Duodenal mucosa (tissue), 2 donors: ENCODE results near the gene ZGRF1.
"Not testable (repeated sequence)": the region's sequence is repeated elsewhere in the genome, so short reads cannot be mapped to it uniquely, and the experiment has no call there.

Experiments
- H3K27ac ChIP-seq: one replicate; pipeline ENCODE4 v1.7.0; 2013; ENCODE audit warnings: low read depth, low read length
- H3K27me3 ChIP-seq, 2 donors: one replicate each; pipeline ENCODE4 v1.7.0; 2013; ENCODE audit warnings: low read length in 2 of 2, control low read depth in 1 of 2; ENCODE audit not compliant: insufficient read depth in 2 of 2, control insufficient read depth in 1 of 2
- H3K36me3 ChIP-seq, 2 donors: one replicate each; pipeline ENCODE4 v1.7.0; 2013; ENCODE audit warnings: low read length in 2 of 2, control low read depth in 1 of 2; ENCODE audit not compliant: insufficient read depth in 2 of 2, control insufficient read depth in 1 of 2
- H3K4me1 ChIP-seq, 2 donors: one replicate each; pipeline ENCODE4 v1.7.0; 2013; ENCODE audit warnings: low read length in 2 of 2, control low read depth in 1 of 2; ENCODE audit not compliant: insufficient read depth in 2 of 2, control insufficient read depth in 1 of 2
- H3K4me3 ChIP-seq, 2 donors: one replicate each; pipeline ENCODE4 v1.7.0; 2013; ENCODE audit warnings: low read length in 2 of 2, low read depth in 1 of 2
- H3K9ac ChIP-seq, 2 donors: one replicate each; pipeline ENCODE4 v1.7.0; 2013; ENCODE audit warnings: low read length in 2 of 2, low read depth in 1 of 2
- H3K9me3 ChIP-seq, 2 donors: one replicate each; pipeline ENCODE4 v1.7.0; 2013; ENCODE audit warnings: low read length in 2 of 2, control low read depth in 1 of 2; ENCODE audit not compliant: control insufficient read depth in 1 of 2

The ZGRF1 gene

DNA sequence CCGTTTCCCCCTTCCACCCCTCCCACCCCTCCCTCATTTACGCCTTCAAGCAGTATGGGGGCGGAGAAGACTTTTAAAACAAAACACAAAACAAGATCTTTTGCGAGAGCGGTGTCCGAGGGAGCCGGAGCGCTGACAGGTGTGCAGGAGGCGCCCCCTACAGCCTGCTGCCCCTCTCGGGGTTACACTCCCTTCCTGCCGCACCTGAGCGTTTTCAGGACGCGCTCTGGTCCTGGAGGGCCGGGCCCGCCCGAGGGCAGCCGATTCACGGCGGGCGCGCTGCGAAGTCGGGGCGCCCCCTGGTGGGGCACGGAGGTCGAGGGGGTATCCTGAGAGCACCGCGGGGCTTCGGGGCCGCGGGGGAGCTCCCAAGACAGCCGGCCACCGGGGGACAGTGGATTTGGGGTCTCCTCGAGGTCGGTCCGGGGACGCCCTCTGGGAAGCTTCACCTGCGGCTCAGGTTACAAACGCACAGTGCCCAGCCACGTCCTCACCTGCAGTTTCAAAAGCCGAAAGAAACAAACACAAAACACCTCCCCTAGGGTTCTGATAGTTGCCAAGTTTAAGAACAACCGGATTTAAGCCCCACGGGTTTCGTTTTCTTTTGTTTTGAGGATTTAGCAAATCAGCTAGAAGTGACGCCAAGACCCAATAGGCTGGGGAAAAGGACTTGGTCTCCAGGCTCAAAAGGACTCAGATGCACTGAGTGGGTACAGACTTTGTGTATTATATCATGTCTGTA, 112.8 kb downstream of the ZGRF1 start:
- Histone ChIP-seq H3K27ac (no peak overlapping the region), H3K27me3 (peaks cover 52 to 59% of the 10 kb centered on the region in 2 donors), H3K9me3 (no peaks in the 10 kb centered on the region), H3K4me3 (peak overlapping the region; percentile 57 to 58), H3K36me3 (no peaks in the 10 kb centered on the region), H3K9ac (no peak overlapping the region), H3K4me1 (peaks cover 12 to 16% of the 10 kb centered on the region in 2 donors)

DNA sequence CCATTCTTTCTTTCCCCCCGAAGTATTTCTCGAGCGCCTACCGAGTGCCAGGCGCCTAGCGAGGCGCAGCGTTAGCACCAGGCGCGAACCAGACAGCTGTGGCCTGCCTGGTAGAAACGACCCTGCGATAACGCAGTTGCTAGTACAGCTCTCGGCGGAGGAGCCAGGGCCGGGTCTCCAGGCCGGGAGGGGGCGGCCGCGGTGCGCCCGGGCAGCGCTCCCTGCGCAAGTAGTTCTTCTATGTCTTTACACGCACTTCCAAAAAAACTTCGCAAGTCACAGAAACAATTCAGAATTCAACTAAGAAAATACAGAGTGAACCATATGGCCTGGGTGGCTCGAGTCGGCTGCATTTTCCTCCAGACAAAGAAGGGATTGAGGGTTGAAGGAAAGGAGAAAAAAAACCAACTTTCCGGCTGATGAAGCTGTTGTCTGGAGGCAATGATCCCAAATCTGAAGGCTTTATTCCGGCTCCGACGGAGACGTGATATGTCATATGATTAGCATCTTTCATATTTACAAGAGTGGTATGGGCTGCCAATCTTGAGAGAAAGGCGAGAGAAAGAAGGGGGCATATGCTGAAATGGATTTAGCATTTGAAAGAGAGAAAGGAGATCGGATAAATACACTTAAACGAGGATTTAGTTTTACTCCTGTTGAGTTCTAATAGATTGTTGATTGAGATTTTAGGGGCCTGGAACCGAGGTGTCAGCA, 113.5 kb downstream of the ZGRF1 start:
- Histone ChIP-seq H3K9me3 (no peaks in the 10 kb centered on the region), H3K4me3 (peak overlapping the region; percentile 57 to 58), H3K27ac (no peak overlapping the region), H3K4me1 (peaks cover 12 to 16% of the 10 kb centered on the region in 2 donors), H3K9ac (no peak overlapping the region), H3K36me3 (no peaks in the 10 kb centered on the region), H3K27me3 (peaks cover 59 to 67% of the 10 kb centered on the region in 2 donors)

DNA sequence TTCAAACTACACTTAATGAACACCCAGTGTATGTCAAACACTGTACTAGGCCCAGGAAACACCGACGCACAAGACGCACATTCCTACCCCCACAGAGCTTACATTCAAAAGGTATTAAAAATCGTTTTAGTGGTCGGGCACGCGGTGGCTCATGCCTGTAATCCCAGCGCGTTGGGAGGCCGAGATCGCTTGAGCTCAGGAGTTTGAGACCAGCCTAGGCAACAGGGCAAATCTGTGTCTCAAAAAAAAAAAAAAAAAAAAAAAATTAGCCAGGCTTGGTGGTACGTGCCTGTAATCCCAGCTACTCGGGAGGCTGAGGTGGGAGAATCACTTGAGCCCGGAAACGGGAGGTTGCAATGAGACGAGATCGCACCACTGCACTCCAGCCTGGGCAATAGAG, 114.3 kb downstream of the ZGRF1 start:
- not testable (repeated sequence) for H3K9ac ChIP-seq, H3K36me3 ChIP-seq, H3K27ac ChIP-seq, H3K4me3 ChIP-seq, H3K9me3 ChIP-seq
- H3K4me1 ChIP-seq = peaks cover 12 to 20% of the 10 kb centered on the region in 2 donors
- peaks cover 64 to 74% of the 10 kb centered on the region in 2 donors for H3K27me3 ChIP-seq

DNA sequence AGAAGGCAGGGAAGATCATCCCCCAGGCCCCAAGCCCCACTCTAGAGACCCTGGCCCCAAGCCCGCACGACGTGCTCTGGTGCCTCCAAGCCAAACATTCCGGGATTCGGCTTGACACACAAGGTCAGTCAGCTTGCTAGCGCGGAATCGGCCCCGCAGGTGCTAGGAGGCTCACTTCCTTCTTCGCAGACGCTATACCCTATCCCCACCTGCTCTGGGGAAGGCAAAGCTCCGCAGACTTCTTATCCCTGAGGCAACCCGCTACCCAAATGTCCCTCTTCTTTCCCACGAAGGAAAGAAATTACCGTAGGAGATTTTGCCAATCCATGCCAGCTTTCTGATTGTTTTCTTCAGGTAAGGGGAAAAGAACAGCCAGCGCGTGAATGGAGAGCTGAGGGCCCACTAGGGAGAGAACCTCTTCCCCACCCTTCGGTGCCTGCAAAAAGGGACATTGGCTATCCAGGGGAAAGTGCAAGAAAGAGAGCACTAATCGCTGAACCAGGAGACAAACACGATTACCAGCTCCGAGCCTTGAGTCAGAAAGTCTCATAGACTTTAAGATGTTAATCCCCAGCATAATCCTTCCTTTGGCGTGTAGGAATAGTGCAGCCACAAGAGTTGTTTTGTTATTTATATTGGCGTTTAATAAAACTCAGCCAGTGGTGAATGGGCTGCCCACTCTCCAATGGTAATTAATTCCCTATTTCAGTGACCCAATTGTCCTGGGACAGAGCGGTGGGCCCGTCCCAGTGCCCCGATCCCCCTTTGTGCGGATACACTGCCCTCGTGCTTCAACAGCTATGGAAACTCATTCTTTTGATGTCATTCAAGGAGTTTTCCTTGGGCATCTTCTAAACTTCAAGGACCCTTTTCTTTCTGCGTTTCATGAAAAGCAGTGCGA, 115.3 kb downstream of the ZGRF1 start:
- peaks cover 74 to 83% of the 10 kb centered on the region in 2 donors for H3K27me3 ChIP-seq

DNA sequence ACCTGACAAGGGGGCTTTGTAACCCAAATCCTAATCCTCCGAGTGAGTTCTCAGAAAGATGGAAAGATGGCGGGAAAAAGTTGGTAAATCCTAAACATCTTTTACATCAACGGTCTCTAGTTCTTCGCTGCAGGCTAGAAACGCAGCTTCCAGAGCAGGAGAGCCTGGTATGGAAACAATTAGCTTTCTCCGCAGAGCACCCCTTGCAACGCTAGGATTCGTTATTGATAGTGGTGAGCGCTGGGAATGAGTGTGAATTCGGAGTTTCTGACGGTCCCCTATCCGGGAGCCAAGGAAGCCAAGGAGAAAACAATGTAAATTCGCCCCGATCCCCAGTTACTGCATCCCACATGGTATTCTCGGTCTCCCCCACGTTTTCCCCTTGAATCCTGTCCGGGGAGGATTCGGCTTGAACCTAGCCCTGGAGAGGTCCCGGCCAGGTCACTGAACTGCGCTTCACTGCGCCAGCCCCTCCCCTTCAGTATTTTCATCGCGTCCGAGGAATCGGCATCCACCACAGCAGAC, 116.0 kb downstream of the ZGRF1 start:
- no peak overlapping the region for H3K9ac ChIP-seq
- no peak overlapping the region for H3K4me3 ChIP-seq
- H3K27ac ChIP-seq = no peak overlapping the region
- H3K27me3 ChIP-seq = peaks cover 79 to 85% of the 10 kb centered on the region in 2 donors
- peaks cover 24 to 29% of the 10 kb centered on the region in 2 donors for H3K4me1 ChIP-seq
- H3K9me3 ChIP-seq = no peaks in the 10 kb centered on the region
- no peaks in the 10 kb centered on the region for H3K36me3 ChIP-seq

More for the DNA sequence above, 115.3 kb downstream of the ZGRF1 start:
- Histone ChIP-seq H3K27ac (no peak overlapping the region), H3K9ac (no peak overlapping the region), H3K4me1 (peaks cover 20 to 29% of the 10 kb centered on the region in 2 donors), H3K4me3 (no peak overlapping the region), H3K36me3 (no peaks in the 10 kb centered on the region), H3K9me3 (no peaks in the 10 kb centered on the region)

DNA sequence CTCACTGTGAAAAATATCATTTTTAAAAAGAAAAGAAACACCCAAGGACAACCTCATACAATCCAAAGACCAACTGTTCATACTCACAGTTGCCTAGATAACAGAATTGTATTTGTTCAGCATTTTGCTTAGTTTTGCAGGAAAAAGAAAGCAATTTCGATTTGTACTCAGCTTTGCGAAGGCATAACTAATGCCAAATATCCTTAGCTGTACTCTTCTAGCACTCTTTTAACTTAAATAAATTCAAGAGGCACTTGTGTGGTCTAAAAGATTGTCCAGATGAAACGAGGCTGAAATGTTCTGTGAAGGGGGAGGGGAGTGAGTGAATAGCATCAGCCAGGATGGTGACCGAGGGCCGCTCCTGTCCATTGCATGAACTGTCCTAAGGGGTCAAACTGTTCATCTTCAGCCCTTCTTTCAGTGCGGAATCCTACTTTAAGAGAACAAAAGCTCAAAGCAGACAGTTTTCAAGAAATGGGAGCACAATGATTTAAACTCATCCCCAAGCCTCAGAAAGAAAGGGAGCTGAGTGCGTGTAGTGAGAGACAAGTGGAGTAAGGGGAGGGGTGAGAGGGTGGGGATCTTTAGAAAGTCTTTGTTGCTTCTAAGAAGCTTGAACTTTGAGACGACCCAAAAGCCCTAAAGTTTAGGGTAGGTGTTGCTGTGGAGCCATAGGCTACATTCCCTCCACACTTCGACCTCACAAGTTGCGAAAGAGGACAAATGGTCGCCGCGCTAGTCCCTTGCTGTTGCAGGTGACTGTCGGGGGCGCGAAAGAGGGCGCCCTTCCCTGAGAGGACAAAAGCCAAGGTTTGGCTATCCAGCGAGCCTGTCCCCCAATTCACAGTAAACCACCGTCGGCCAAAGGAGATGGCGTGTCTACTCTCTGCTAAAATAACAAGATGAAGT, 116.8 kb downstream of the ZGRF1 start:
- Histone ChIP-seq H3K36me3 (no peaks in the 10 kb centered on the region), H3K4me1 (peaks cover 29% of the 10 kb centered on the region in 2 donors), H3K27ac (no peak overlapping the region), H3K4me3 (no peak overlapping the region), H3K9me3 (no peaks in the 10 kb centered on the region), H3K9ac (no peak overlapping the region), H3K27me3 (peaks cover 78 to 86% of the 10 kb centered on the region in 2 donors)

DNA sequence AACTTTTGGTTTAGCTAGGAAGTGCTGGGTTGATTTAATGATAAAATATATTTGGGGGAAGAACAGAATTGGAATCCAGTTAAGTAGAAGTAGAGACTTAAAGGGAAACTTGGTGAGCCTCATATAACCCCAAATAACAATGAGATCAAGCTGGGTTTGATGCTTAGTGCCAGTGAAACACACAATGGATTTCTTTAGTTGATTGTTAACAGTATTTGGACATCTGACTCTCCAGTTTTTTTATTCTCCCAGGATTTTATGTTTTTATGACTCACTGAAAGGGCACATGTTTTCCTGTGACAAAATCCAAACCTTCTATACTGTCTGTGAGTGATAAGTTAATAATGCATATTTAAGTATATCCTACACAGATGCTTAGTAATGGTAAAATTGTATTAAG, 118.0 kb downstream of the ZGRF1 start:
- Histone ChIP-seq H3K4me3 (no peak overlapping the region), H3K27me3 (peaks cover 86 to 92% of the 10 kb centered on the region in 2 donors), H3K27ac (no peak overlapping the region), H3K4me1 (peaks cover 35% of the 10 kb centered on the region in 2 donors), H3K9me3 (no peaks in the 10 kb centered on the region), H3K36me3 (no peaks in the 10 kb centered on the region), H3K9ac (no peak overlapping the region)

DNA sequence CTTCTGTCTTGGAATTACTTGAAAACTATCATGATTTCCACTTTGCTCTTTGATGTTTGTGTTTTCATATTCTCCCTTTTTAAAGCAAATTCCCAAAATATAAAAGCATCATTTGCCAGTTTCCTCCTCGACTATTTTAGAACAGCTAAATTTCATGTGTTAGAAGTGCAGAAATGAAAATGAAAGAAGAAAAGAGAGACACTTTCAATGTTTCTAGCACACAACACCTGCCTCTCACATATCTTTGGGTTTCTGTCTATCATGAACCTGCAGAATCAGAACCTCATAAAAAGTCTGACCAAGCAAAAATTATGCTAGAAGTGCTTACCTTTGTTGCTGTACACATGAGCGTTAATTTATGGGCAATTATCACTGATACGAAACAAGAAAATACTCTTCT, 118.8 kb downstream of the ZGRF1 start:
- H3K27ac ChIP-seq = no peak overlapping the region
- H3K27me3 ChIP-seq = peaks cover 85 to 92% of the 10 kb centered on the region in 2 donors
- H3K9ac ChIP-seq = no peak overlapping the region
- peaks cover 29% of the 10 kb centered on the region in 2 donors for H3K4me1 ChIP-seq
- H3K4me3 ChIP-seq = no peak overlapping the region
- H3K9me3 ChIP-seq = no peaks in the 10 kb centered on the region
- no peaks in the 10 kb centered on the region for H3K36me3 ChIP-seq

DNA sequence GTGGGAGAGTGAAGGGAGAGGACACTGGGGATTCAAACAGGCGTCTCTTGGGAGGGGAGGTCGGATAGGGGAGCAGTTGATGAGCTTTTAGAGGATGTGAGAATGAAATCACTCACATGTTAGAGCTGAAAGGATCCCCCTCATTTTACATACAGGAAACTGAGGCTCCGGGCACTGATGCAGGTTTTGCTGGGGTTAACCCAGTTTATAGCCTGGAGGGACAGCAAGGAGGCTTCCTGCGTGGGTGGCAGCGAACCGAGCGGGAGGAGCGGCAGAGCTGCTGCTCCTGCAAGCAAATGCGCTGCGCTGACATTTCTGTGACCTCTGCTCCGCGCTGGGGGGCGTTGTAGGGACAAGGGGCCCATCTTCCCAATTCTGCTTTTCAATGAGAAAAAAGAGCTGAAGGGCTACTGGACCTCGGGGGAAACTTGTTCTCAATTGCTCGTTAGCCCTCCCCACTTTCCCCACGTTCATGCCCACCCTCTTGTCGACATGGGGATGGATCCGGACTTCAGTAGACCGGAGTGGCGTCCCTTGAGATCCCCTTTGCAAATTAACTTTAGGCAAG, 119.6 kb downstream of the ZGRF1 start:
- Histone ChIP-seq H3K27me3 (peaks cover 85 to 92% of the 10 kb centered on the region in 2 donors), H3K4me1 (peaks cover 27% of the 10 kb centered on the region in 2 donors), H3K27ac (no peak overlapping the region), H3K9me3 (no peaks in the 10 kb centered on the region), H3K9ac (no peak overlapping the region), H3K4me3 (peak overlapping the region in 1 of 2 donors; percentile 14), H3K36me3 (no peaks in the 10 kb centered on the region)
